Sigmoid colon (tissue), 4 donors: ENCODE measurements around the gene ARHGEF6.

Source experiments
- CTCF ChIP-seq, 4 experiments: fragments of 450-650 bp in 3 of 4; fragments of 200-600 bp in 1 of 4; IDR thresholded peaks; one replicate each; pipeline ENCODE4 v1.5.1; 2016 to 2019; ENCODE audit warnings: antibody characterized with exemption in 4 of 4, mild to moderate bottlenecking in 3 of 4, moderate library complexity in 2 of 4
- EP300 ChIP-seq, 4 donors: sonication (generic); formaldehyde crosslinking; IDR thresholded peaks; one replicate each; pipeline ENCODE4 v1.6.1; 2017; ENCODE audit warnings: antibody characterized with exemption in 4 of 4
- POLR2A ChIP-seq, 2 donors: fragments of 450-650 bp; IDR thresholded peaks; one replicate each; pipeline ENCODE4 v1.6.1; 2016; ENCODE audit warnings: antibody characterized with exemption in 2 of 2, mild to moderate bottlenecking in 2 of 2, moderate library complexity in 2 of 2

GRCh38 chrX:136755411-136755810 lies 25.3 kb downstream of the ARHGEF6 start:
- TF ChIP-seq CTCF (IDR thresholded peaks at IDR 0.05) (no peak), POLR2A (IDR thresholded peaks at IDR 0.05) (no peak), EP300 (IDR thresholded peaks at IDR 0.05) (no peak)
